ENCODE data around the gene TNKS1BP1.

Gene TNKS1BP1

DNA sequence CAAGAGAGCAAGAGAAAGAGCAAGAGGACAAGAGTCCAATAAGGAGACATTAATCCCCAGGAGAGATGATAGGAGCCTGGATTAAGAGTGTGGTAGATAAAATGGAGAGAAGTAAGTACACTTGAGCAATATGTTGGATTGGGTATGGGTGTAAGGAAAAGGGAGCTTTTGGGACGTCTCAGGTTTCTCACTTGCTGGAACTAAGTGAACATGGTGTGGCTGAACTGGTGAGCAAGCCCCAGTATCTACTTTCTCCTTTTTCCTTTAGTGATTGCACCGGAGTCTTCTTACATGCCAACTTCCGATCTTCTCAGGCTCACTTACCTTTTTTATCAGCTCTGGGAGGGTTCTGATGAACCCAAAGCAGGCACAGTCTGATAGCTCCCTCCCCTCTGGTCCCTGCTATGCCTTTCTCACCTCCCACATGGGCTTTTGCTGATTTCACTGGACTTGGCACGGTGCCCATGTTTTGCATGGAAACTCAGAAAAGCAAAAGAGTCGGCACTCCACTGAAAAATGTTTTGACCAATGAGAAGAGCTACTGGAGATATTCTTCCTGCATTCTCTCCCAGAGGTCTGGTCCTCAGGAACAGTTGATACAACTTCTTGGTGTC is 73.2 kb downstream of the TNKS1BP1 start:
- peak; percentile 15 for DNase-seq (ENCODE audit: low spot score)

- no peak for DNase-seq (ENCODE audit: low spot score)
Measured at GRCh38 chr11:57251037-57251436, 73.7 kb downstream of the TNKS1BP1 start.

All from AG08395 (cell line).